Loucy (cell line): ENCODE results near the gene GNB5.

Experiments used
- EZH2phosphoT487 ChIP-seq: fragments of 200-600 bp; IDR thresholded peaks from 2 replicates; pipeline ENCODE4 v1.6.1; 2018; ENCODE audit warnings: antibody characterized with exemption, mild to moderate bottlenecking, moderate library complexity, borderline replicate concordance
- TF ChIP-seq, protein P1 (sequence below): fragments of 200-600 bp; sonication (generic); conservative IDR thresholded peaks from 2 replicates; pipeline ENCODE4 v1.5.1; 2014; ENCODE audit warnings: mild to moderate bottlenecking, antibody characterized with exemption, low read length

DNA sequence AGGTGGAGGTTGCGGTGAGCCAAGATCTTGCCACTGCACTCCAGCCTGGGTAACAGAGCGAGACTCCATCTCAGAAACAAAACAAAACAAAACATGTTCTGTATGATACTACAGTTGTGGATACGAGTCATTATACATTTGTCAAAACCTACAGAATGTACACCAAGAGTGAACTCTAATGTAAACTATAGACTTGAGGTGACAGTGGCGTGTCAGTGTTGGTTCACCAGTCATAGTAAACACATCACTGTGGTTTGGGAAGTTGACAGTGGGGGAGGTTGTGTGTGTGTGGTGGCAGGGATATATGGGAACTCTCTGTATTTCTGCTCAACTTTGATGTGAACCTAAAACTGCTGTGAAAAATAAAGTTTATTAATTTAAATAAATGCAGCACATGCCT lies 33.0 kb upstream of the GNB5 start:
- TF ChIP-seq, protein P1, sequence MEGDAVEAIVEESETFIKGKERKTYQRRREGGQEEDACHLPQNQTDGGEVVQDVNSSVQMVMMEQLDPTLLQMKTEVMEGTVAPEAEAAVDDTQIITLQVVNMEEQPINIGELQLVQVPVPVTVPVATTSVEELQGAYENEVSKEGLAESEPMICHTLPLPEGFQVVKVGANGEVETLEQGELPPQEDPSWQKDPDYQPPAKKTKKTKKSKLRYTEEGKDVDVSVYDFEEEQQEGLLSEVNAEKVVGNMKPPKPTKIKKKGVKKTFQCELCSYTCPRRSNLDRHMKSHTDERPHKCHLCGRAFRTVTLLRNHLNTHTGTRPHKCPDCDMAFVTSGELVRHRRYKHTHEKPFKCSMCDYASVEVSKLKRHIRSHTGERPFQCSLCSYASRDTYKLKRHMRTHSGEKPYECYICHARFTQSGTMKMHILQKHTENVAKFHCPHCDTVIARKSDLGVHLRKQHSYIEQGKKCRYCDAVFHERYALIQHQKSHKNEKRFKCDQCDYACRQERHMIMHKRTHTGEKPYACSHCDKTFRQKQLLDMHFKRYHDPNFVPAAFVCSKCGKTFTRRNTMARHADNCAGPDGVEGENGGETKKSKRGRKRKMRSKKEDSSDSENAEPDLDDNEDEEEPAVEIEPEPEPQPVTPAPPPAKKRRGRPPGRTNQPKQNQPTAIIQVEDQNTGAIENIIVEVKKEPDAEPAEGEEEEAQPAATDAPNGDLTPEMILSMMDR, result no peak
- TF ChIP-seq EZH2phosphoT487, result no peak
